K562 (cell line): ENCODE results near the gene IGF2BP3. TPM values are rescaled to one million over a fixed set of nuclear protein-coding genes. Genes with fewer than 3 reads are reported as not detected.

Source experiments
- ATAC-seq: fragments of 200-7000 bp; cut with Tn5 transposase; 3 replicates; pipeline ENCODE4 v1.9.1; 2020; ENCODE audit warnings: moderate library complexity
- BruUV-seq: library from RNA; stranded (reverse); fragments of 400-500 nt; replicated peaks from 2 replicates; lab custom pipeline; 2021; lab: Mats Ljungman, UMichigan
- CTCF ChIA-PET: fragments of 300-600 bp; formaldehyde crosslinking; extraction: SDS; loops from one replicate; lab custom pipeline; 2021; ENCODE audit warnings: low intra/inter-chr PET ratio; lab: Yijun Ruan, JAX
- POLR2A ChIA-PET: fragments of 300-600, 350-650 bp; sonication (Branson Sonifier 250); formaldehyde crosslinking; extraction: SDS; loops from one replicate; lab custom pipeline; 2021; ENCODE audit warnings: antibody characterized with exemption, inconsistent platforms; lab: Yijun Ruan, JAX
- DNase-seq, 4 experiments: peaks; one replicate each; pipeline versions ENCODE4 v3.0.0 to v3.0.0-alpha.2; 2011 to 2018; ENCODE audit warnings: low spot score in 3 of 4, mixed read lengths in 3 of 4; ENCODE audit errors: extremely low read depth in 1 of 4
- FAIRE-seq: peaks from 2 replicates; lab custom pipeline; 2011; peaks lifted over from hg19 to GRCh38; lab: Jason Lieb, UNC
- H2AFZ ChIP-seq: 2 replicates; pipeline ENCODE4 v1.6.0; 2011; ENCODE audit warnings: low read depth, low read length, control low read depth, inconsistent platforms
- H3K27ac ChIP-seq: fragments of 200-600 bp; 3 replicates; pipeline ENCODE4 v1.8.0; 2011; ENCODE audit warnings: low read depth, mild to moderate bottlenecking, control low read depth, inconsistent platforms, low read length, moderate library complexity, mixed read lengths; ENCODE audit errors: extremely low read depth
- H3K27me3 ChIP-seq, 2 experiments: fragments of 300-600 bp in 1 of 2; 2 replicates in 1 of 2; 3 replicates in 1 of 2; pipeline versions ENCODE4 v1.6.0 to v1.8.0; 2011; ENCODE audit warnings: inconsistent platforms in 2 of 2, low read length in 2 of 2, mild to moderate bottlenecking in 1 of 2, mixed read lengths in 1 of 2, moderate library complexity in 1 of 2; ENCODE audit not compliant: control insufficient read depth in 2 of 2, insufficient read depth in 2 of 2
- H3K36me3 ChIP-seq: fragments of 300-600 bp; 3 replicates; pipeline ENCODE4 v1.8.0; 2011; ENCODE audit warnings: mild to moderate bottlenecking, low read length, inconsistent platforms; ENCODE audit not compliant: control insufficient read depth, insufficient read depth
- H3K4me1 ChIP-seq, 2 experiments: fragments of 200-600 bp in 1 of 2; replicated peaks in 1 of 2; 2 replicates in 1 of 2; 3 replicates in 1 of 2; pipeline versions ENCODE4 v1.5.1 to v1.8.0; 2011; ENCODE audit warnings: inconsistent platforms in 2 of 2, low read length in 2 of 2, mild to moderate bottlenecking in 1 of 2, mixed read lengths in 1 of 2, moderate library complexity in 1 of 2; ENCODE audit not compliant: control insufficient read depth in 2 of 2, insufficient read depth in 2 of 2
- H3K4me2 ChIP-seq: 2 replicates; pipeline ENCODE4 v1.6.1; 2011; ENCODE audit warnings: low read length, control low read depth, inconsistent platforms, mixed read lengths; ENCODE audit not compliant: insufficient read depth
- H3K4me3 ChIP-seq: fragments of 200-600 bp; sonication (generic), shearing (Covaris generic); 2 replicates; pipeline ENCODE4 v1.5.1; 2016; ENCODE audit warnings: control low read depth, inconsistent platforms
- H3K79me2 ChIP-seq: fragments of 200-600 bp; 3 replicates; pipeline ENCODE4 v1.8.0; 2011; ENCODE audit warnings: low read length, inconsistent platforms; ENCODE audit not compliant: control insufficient read depth, insufficient read depth
- H3K9ac ChIP-seq, 2 experiments: 2 replicates each; pipeline versions ENCODE4 v1.6.0 to v1.6.1; 2011; ENCODE audit warnings: low read depth in 2 of 2, low read length in 2 of 2, control low read depth in 1 of 2, inconsistent platforms in 1 of 2, mild to moderate bottlenecking in 1 of 2, mixed read lengths in 1 of 2; ENCODE audit not compliant: insufficient read depth in 1 of 2
- H3K9me1 ChIP-seq: one replicate; pipeline ENCODE4 v1.6.0; 2011; ENCODE audit warnings: inconsistent platforms, mild to moderate bottlenecking, low read length, moderate library complexity; ENCODE audit not compliant: control insufficient read depth, insufficient read depth
- H3K9me3 ChIP-seq: replicated peaks from 2 replicates; pipeline ENCODE4 v1.5.1; 2011; ENCODE audit warnings: low read depth, low read length, inconsistent platforms; ENCODE audit not compliant: control insufficient read depth, insufficient read depth
- H4K20me1 ChIP-seq: replicated peaks from 2 replicates; pipeline ENCODE4 v1.6.1; 2011; ENCODE audit warnings: low read length, inconsistent platforms, mixed read lengths; ENCODE audit not compliant: control insufficient read depth, insufficient read depth
- ADNP ChIP-seq: fragments of 200-800 bp; sonication (Bioruptor generic); IDR thresholded peaks from 2 replicates; pipeline ENCODE4 v1.6.1; 2016; ENCODE audit warnings: missing genetic modification characterization, missing compliant biosample characterization
- CEBPB ChIP-seq: fragments of 450-650 bp; IDR thresholded peaks from 2 replicates; pipeline ENCODE4 v1.6.1; 2016; ENCODE audit warnings: missing genetic modification characterization, missing compliant biosample characterization
- ELK3 ChIP-seq: fragments of 450-650 bp; formaldehyde crosslinking; IDR thresholded peaks from 2 replicates; pipeline ENCODE4 v1.4.0; 2020; ENCODE audit warnings: mild to moderate bottlenecking
- NCOA6 ChIP-seq: fragments of 450-650 bp; IDR thresholded peaks from 2 replicates; pipeline ENCODE4 v1.6.1; 2017; ENCODE audit warnings: mild to moderate bottlenecking
- NR2C1 ChIP-seq, 2 experiments: fragments of 450-650 bp; IDR thresholded peaks; 2 replicates each; pipeline ENCODE4 v1.6.1; 2017; ENCODE audit warnings: mild to moderate bottlenecking in 2 of 2, antibody characterized with exemption in 1 of 2, inconsistent platforms in 1 of 2, missing compliant biosample characterization in 1 of 2, missing genetic modification characterization in 1 of 2
- TAF9B ChIP-seq: fragments of 450-650 bp; IDR thresholded peaks from 2 replicates; pipeline ENCODE4 v1.6.1; 2018; ENCODE audit warnings: mild to moderate bottlenecking; ENCODE audit not compliant: partially characterized antibody
- ZFX ChIP-seq: sonication (generic); formaldehyde crosslinking; IDR thresholded peaks from 2 replicates; pipeline ENCODE4 v1.8.0; 2022; ENCODE audit warnings: mild to moderate bottlenecking, missing genetic modification reagents, moderate library complexity
- in situ Hi-C: fragments of 300-500 bp; cut with MboI; formaldehyde crosslinking; loops from 4 replicates; pipeline ENCODE4 v1.15.0; 2018; ENCODE audit warnings: inconsistent platforms, mixed read lengths
- intact Hi-C: fragments of 100-400 bp; cut with micrococcal nuclease; formaldehyde crosslinking; loops from 2 replicates; pipeline ENCODE4 v1.14.2; 2022
- polyA plus RNA-seq, 8 experiments: library from polyadenylated mRNA; depleted of rRNA in 4 of 8; stranded (reverse) in 5 of 8; unstranded in 3 of 8; fragments of >200 nt; fragmentation: Nextera tagmentation in 2 of 8; fragmentation: Illumina TruSeq in 1 of 8; extraction: Ambion mirVana in 2 of 8; extraction: Trizol in 1 of 8; gene quantifications; 2 replicates each; pipeline versions ENCODE4 v1.2.1 to v1.2.3, GENCODE V29; 2011 to 2014; ENCODE audit warnings: inconsistent platforms in 1 of 8, missing spikeins in 1 of 8
- total RNA-seq, 7 experiments: library from RNA; depleted of rRNA in 6 of 7; stranded (reverse); fragments of >200 nt in 6 of 7; fragmentation: Illumina TruSeq in 2 of 7; extraction: Trizol in 2 of 7; gene quantifications; 2 replicates each; pipeline versions ENCODE4 v1.2.1 to v1.2.3, GENCODE V29; 2011 to 2021; ENCODE audit warnings: low replicate concordance in 1 of 7
- TF ChIP-seq, protein P1 (sequence below), 2 experiments: fragments of 450-650 bp; IDR thresholded peaks; 2 replicates each; pipeline ENCODE4 v1.6.1; 2016
- TF ChIP-seq, protein P2 (sequence below), 3 experiments: fragments of 200-800 bp in 1 of 3; sonication (Bioruptor generic) in 1 of 3; sonication (generic) in 1 of 3; formaldehyde crosslinking in 1 of 3; IDR thresholded peaks; 2 replicates each; pipeline versions ENCODE4 v1.6.1 to v1.8.0; 2016 to 2022; ENCODE audit warnings: mild to moderate bottlenecking in 2 of 3, missing compliant biosample characterization in 2 of 3, missing genetic modification characterization in 2 of 3, missing genetic modification reagents in 1 of 3

IGF2BP3 gene
- total and polyA plus RNA-seq, 9 of the 15 experiments (the other 6 are each of a cell fraction or from before 2014, with no cell fraction given), result 8.4 to 88.1 (median 61.2) TPM

DNA sequence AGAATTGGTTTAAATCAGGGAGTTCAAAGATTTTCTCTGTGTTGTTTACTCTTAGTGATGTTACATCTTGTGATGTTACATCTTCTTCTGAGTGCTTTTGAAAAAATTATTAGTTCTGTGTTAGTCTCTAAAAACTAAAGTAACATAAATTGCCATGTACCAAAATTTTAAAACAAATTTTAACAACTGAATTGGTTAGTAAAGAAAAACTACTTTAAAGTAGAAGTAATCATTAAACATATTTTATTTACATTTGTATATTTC is 5.2 kb upstream of the IGF2BP3 start:
- peak overlapping the region in 1 of 2 experiments; percentile 98; a peak in 3 of 4 replicates for H3K9ac ChIP-seq
- 0 out of 3 replicates have a peak, but pooled peaks cover 2% of the 10 kb centered on the region for H3K36me3 ChIP-seq
- no peaks in the 10 kb centered on the region for H3K9me1 ChIP-seq
- FAIRE-seq (no peak), DNase-seq (no peak), ATAC-seq (no peak)
- H4K20me1 ChIP-seq, result no peaks in the 10 kb centered on the region
- TF ChIP-seq NCOA6 (no peak), ZFX (CRISPR knock-in tag) (no peak), ELK3 (CRISPR knock-in tag) (no peak), ADNP (tag) (peak; percentile 48), TAF9B (peak; percentile 43), CEBPB (tag) (no peak), NR2C1 (IDR thresholded peaks at IDR 0.05) (no peak), NR2C1 (tag; IDR thresholded peaks at IDR 0.05) (no peak)
- TF ChIP-seq, protein P1, sequence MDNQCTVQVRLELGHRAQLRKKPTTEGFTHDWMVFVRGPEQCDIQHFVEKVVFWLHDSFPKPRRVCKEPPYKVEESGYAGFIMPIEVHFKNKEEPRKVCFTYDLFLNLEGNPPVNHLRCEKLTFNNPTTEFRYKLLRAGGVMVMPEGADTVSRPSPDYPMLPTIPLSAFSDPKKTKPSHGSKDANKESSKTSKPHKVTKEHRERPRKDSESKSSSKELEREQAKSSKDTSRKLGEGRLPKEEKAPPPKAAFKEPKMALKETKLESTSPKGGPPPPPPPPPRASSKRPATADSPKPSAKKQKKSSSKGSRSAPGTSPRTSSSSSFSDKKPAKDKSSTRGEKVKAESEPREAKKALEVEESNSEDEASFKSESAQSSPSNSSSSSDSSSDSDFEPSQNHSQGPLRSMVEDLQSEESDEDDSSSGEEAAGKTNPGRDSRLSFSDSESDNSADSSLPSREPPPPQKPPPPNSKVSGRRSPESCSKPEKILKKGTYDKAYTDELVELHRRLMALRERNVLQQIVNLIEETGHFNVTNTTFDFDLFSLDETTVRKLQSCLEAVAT (IDR thresholded peaks at IDR 0.05), result peak in 1 of 2 experiments; percentile 59; a peak in 2 of 4 replicates
- TF ChIP-seq, protein P2, sequence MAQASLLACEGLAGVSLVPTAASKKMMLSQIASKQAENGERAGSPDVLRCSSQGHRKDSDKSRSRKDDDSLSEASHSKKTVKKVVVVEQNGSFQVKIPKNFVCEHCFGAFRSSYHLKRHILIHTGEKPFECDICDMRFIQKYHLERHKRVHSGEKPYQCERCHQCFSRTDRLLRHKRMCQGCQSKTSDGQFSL (CRISPR knock-in tag; IDR thresholded peaks at IDR 0.05), result no peak
- TF ChIP-seq, protein P2 (tag; IDR thresholded peaks at IDR 0.05), result no peak
- CTCF ChIA-PET, result interaction anchor here (0.5 kb wide), 1 partner anchor 32 kb away, joined by 3 read pairs; no protein-coding TSS in a partner anchor
- peaks cover 75% of the 10 kb centered on the region for H3K79me2 ChIP-seq
- intact Hi-C loops (loop anchor here (1.0 kb wide), 1 partner anchor 55 kb away; no protein-coding TSS in a partner anchor), in situ Hi-C loops (no loop called here)
- peaks cover 2 to 9% of the 10 kb centered on the region in 2 experiments; a peak in 2 of 5 replicates for H3K4me1 ChIP-seq
- no peaks in the 10 kb centered on the region for H3K27me3 ChIP-seq
- POLR2A ChIA-PET, result interaction anchor here (0.7 to 1.5 kb wide), 5 partner anchors 8 to 117 kb away, joined by 3 to 5 read pairs (median 4); no protein-coding TSS in a partner anchor
- no peaks in the 10 kb centered on the region for H3K9me3 ChIP-seq
- H3K4me3 ChIP-seq, result peak overlapping the region; percentile 66
- H3K27ac ChIP-seq, result peak overlapping the region; percentile 93; the same call in 2 of the 3 replicates
- BruUV-seq, result no TSS peak
- peak overlapping the region; percentile 92 for H3K4me2 ChIP-seq
- no peak overlapping the region for H2AFZ ChIP-seq
